Colon (tissue), 2 donors: Measurements from ENCODE around the gene HOXB9.

Experiments
- FAIRE-seq: peaks from 2 replicates; lab custom pipeline; 2012; peaks lifted over from hg19 to GRCh38; lab: Jason Lieb, UNC
- donor health status: control.
- donor health status: control.

HOXB9 gene

DNA sequence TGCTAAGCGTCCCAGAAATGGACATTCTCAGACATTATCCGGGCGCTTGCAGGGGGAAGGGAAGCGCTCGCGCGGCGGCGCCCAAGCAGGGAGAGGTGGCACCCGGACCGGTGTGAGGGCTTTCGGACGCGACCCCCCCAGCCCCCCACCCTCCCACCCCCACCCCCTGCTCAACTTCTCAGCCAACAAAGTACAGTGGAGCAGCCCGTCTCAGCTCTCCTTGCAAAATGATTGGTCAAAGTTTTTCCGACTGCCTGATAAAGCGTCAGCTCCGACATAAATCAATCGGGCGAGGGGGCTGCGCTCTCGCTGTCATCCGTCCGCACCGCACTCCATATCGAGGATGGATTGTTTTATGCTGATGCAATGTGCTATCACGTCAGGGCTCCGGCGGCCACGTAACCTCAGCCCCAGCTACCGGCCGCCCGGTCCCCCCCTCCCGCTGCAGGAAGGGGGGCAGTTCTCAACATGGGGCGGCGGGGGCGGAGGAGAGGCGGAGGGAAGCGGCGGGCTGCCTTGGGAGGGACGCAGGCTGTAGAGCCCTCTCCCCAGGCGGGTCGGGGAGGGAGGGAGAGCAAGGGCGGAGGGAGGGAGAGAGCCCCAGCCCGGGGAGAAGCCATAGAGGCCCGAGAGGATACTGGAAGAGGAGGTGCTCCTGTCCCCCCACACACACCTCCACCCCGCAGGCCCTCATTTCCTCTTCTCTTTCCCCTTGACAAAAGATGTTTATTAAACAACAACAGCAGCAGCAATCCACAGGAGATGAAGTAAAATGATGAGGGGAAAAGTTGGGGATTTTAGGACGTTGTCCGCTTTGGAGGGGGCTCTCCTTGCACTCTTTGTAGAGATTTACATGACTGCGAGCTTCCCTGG lies at the start of gene HOXB9:
TSS of gene HOXB9 (minus strand) at position 114 of the 873 bp plus-strand sequence. CDS start at position 25, 89 bp downstream.
- no peak for FAIRE-seq

DNA sequence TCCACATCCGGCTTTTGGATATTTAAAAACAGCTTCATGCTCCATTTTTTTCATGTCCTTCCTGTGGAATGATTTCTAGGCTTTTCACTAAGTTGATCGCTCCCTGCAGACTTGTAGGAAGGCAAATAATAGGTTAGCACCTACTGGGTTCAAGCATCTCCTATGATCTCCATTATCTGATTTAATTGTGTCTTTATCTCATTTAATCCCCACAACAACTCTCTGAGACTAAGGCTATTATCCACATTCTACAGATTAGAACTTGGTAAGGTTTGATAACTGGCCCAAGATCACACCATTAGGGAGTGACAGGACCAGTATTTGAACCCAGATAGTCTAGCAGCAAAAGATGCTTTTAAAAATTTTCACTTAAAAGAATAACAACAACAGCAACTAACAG lies 46.2 kb upstream of the HOXB9 start:
- no peak for FAIRE-seq

DNA sequence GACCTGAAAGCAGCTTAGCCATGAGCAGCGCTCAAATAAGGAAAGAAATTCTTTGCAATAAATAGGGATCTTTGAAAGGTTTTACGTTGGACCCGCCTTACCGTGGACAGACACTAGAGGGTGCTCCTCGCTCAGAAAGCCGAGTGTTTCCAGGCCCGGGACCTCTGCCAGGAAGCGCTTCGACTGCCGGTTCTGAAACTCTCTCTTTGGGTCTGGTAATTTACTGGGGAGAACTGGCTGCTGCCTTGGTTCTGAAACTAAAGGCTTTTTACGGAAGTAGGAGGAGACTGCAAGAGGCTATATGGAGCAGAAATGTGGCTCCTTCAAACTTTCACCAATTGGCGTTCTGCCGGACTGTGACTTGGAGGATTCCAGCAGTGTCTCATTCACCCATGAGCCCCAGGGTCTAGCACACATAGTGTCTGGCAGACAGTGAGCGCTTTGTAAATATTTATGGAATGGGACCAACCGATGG lies 45.6 kb upstream of the HOXB9 start:
- FAIRE-seq: no peak

DNA sequence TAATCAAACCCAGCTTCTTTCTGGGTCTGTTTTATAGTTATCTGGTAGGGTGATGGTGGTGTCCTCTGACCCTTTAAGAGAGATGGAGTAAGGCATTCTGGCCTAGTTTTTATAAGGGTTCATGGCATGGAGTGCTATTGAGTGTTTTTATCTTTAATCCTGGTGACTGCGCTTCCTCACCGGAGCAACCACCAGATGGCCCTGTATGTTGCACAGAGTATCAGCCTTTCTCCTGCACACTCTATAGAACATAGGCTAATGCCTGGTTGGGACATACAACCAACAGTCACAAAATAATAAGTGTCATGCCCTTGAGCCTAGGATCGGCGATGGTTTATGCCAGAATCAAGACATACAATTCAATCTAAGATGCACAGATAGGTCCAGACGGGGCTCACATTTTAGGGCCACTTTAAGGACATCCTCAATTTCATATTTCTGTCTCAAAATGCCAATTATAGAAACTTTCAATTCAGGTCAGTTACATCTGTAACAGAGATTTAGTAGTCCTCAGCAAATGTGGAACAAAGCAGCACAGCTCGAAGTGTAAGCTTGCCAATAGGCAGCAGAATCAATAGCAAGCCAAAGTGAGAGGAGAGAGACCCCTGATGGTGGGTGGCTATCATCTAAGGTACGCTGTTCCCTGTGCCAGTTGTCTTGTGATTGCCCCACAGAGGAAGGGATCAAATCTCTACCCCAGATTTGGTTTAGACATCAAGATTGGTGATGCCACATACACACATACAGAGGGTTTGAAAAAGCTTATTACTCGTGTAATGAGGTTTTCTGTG lies 37.2 kb upstream of the HOXB9 start:
- no peak for FAIRE-seq

DNA sequence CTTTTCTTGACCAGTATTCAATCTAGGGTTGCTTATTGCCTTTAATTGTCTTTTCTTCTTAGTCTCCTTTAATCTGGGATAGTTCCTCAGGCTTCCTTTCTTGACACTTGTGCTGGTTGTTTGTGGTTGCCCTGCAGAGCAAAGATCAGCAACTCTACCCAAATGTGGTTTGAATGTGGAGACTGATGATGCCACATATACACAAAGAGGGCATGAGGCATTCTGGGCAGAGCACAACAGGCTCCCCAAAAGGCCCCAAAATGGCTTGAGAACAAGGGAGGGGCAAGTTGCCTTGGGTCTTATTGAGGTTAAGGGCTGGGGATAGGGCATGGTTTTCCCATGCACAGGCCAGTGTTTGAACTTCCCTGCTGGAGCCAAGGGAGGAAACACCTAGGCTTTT lies 29.8 kb upstream of the HOXB9 start:
- no peak for FAIRE-seq

DNA sequence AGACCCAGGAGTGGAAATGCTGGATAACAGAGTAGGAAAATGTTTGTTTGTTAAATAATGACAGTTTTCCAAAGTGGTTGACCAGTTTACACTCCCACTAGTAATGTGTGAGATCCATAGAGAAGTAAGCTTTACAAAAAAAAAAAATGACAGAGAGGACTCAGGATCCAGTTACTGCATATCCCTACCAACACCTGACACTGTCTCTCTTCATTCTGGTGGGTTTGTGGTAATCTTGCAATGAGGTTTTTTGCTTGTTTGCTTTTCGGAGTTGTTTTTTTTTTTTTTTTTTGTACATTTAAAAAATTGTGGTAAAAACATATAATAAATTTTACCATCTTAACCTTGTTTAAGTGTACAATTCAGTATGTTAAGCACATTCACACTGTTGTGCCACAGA lies 23.6 kb upstream of the HOXB9 start:
- no peak for FAIRE-seq

DNA sequence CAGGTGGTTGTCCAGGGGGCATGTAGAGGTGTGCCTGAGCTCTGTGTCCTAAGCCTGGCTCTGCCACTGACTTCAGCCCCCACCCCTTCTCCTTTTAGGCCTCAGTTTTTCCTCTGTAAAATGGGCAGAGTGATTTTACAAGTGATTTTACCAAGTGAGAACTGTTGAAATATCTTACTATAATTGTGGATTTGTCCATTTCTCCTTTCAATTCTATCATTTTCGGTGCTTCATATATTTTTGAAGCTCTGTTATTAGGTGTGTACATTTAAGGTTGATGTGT lies 21.7 kb upstream of the HOXB9 start:
- no peak for FAIRE-seq

DNA sequence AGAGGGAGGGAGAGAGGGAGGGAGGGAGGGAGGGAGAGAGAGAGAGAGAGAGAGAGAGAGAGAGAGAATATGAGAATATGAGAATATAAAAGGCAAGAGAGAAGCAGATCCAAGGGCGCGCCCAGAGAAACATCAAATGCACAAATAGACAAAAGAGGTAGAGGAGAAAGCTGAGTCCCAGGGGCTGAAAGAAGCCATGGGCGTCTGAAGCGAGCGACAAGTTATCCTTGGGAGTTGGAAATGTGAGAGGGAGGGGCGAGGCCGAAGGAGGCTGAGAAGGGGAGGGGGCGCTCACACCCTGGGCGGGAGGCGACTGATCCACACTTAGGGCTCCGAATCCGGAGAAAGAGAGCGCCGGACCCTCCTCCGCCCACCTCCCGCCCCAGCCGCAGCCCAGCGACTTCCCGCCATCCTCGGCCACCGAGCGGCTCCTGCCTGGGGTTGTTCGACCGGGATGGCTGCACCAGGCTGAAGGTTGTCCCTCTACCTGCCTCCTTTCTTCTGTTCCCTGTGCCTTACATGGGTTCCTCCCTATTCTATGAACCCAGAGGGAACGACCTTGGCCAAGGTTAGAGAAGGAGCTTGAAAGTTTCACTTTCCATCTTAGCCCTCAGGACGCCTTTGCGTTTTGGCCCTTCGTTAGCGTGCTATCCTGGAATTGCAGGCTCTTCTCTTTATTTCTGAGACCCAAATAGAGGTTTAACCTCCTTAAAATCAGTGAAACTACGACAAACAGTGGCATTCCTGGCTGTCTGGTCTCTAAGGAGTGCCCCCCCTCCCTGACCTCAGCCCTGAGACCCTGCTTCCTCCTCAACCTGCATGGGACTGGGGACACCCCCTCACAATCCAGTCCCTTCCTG lies 21.2 kb upstream of the HOXB9 start:
- no peak for FAIRE-seq

DNA sequence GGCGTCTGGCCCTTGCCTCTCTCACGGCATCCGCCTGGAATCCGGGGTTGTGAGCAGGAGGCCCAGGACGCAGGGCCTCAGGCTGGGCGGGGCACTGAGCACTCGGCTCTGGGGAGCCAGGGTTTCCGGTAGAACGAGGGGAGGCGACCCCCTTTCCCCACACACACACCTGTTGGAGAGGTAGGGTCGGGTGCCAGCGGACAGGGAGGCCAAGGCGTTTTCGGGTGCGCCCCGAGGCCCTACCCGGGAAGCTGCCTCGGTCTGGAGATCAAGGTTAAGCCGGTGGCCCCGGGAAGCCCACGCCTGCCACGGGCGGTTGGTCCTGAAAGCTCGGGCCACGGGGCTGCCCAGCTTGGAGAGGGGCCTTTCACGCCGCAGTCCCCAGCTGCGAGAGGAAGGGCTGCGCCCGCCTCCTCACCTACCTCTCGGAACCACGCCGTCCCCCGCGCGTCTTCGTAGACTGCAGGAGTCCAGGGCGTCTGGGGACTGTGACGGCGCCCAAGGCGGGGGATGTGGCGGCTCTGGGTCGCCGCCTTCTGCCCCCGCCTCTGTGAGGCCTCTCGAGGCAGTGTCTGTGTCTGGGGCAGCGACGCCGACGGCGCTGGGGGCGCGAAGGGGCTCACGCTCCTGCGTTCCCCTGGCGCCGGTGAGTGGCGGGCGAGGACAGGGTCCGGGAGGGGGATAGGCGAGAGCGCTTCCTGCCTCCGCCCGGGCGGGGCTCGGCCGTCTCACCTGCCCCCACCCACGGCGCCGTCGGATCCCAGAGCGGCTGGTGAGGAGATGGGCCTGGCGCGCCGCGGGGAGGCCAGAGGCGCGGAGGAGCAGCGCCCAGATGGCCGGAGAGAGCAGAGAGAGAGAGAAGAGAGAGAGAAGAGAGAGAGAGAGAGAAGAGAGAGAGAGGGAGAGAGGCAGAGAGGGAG lies 20.3 kb upstream of the HOXB9 start:
- FAIRE-seq: no peak

DNA sequence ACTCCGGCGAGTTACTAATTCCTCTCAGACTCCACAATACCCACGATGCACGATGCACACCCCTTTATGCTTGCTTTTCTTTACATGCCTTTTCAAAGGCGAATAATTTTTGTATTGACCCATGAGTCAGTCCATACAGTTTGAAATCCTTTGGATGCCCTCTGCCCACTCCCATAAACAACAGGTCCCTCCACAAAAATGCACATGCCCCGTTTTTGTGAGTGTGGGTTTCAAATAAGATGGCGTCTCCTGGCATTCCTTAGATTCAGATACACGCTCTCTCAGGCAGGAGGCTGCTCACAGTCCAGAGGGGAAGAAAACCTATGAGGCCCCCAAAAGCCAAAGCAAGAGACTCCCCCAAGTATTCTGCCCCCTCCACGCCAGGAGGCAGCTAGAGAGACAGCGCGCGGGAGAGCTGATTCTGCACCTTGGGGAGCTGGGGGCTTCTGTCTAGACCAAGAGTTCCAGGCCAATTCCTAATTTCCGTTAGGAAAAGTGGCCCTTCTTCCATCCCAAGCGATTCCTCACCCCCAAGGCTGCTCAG lies 19.6 kb upstream of the HOXB9 start:
- no peak for FAIRE-seq

DNA sequence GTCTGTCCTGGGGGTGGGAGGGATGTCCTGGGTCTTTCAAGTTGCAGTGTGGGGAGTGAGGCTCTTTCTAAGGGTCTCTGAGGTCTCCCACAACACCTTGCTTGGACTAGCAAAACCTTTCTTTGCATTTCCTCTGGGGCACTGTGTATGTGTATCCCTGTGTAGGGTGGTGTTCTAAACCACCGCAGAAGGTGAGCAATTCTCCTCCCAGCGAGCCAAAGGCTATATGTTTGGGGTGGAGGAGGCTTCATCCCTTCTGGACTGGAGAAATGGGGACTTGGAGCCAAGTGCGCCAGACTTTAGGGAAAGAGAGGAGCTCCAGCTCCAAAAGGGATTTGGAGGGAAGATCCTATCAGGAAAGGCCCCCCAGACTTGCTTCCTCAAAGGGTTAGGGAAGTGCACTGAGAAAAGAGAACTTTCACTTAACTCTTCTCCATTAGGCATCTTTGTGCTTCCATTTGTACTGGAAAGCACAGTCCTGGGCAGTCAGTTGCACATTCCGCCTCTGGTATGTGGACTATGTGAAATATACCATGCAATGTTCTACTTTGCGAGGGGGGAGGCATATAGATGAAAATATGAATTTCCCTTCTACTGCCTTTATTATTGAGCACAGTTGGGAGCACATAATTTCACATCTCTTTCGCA lies 18.9 kb upstream of the HOXB9 start:
- no peak for FAIRE-seq

DNA sequence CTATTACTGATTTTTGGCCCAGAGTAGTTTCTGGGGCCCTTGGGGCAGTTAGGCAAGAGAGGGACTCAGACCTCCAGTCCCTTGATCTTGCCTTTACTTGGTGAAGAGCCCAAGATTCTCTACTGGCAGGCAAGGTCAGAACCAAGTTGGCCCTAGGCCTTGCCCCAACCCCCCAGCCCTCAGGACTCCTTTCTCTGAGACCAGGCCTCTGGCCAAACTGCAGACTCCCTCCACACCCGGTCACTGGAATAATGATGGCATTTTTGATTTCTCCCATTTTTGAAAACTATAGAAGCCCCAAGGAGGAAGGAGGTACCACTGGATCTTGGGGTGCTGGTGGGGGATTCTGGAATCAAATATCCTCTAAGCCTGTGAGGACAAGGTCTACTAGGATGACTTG lies 18.0 kb upstream of the HOXB9 start:
- no peak for FAIRE-seq

DNA sequence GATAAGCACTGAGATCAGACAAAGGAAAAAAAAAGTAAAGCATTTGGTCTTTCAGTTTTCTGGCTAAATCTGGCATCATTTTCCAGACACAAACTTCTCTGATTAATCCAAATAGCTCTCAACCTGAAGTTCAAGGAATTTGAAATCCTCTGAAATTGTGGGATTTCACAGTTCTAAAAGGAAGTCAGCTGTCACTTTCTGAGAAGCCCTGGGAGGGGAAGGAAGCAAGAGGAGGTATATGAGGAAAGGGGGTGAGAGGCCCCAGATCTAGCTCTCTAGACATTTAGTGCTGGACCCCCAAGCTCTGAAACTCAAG lies 17.5 kb upstream of the HOXB9 start:
- no peak for FAIRE-seq

DNA sequence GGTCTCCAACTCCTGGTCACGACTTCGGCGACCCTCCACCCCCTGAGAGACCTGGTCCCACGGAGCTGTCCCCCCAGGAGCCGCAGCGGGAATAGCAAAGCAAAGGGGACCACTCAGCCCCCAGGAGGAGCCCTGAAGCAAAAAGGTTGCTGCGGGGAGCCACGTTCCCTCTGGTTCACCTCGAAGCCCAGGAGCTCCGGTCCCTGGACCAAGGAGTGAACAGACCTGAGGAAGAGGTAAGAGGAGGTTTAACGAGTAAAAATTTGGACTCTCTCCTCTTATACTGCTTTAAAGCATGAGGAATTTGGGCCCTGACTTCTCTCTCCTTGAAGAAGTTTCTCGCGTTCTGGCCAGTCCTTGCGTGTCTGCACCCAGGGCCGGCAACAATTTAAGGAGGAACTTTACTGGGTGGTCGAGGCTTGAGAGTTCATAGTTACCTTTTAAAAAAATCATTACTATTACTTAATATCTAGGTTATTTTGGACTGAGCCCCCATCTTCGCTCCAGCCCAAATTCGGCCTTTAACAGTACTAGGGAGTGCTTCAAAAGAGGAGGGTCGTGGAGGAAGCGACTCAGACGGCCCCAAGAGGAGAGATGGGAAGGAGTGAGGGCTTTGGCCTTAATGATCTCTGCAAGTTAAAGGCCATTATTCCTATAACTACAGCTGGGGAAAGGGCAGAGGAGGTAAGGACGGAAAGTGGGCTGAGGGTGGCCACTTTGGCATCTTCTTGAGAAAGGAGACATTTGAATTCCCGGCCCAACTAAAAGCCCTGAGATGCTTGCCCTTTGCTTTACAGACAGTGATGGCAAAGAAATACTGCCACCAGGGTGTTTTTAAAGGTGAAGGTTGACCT lies 16.9 kb upstream of the HOXB9 start:
- no peak for FAIRE-seq

DNA sequence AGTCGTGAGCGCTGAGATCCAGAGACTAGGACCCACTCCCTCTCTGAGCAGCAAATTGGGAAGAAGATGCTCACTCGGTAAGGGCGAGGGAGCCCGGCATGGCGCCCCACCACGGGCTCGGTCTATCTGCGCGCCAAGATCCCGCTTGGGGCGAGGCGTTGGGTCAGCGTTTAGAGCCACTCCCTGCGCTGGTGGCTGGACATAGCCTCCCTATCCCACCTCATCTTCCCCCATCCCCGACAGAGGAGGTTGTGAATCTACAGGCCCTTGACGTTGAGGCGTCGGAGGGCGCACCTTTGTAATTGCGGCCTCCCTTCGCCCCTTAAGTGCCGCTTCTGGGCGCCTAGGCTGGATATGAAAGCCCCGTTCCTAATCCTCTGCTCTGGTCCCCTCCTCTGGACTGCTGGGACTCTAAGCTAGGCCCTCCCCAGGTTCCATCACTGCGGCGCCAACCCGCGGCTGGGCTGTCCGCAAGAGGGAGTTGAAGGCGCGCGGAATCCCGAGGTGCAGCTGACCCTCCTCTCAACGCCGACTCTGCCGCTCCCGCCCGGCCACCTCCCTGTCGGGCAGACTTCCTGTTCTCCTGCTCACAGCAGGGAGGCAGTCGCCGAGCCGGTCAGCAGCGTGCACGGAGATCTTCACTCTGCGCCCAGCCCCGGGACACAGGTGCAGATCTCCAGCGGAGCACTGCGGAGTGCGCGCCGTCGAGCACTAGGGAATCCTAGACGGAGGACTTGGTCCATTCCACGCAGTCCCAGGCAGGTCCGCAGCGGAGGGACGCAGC lies 16.1 kb upstream of the HOXB9 start:
- FAIRE-seq: no peak

DNA sequence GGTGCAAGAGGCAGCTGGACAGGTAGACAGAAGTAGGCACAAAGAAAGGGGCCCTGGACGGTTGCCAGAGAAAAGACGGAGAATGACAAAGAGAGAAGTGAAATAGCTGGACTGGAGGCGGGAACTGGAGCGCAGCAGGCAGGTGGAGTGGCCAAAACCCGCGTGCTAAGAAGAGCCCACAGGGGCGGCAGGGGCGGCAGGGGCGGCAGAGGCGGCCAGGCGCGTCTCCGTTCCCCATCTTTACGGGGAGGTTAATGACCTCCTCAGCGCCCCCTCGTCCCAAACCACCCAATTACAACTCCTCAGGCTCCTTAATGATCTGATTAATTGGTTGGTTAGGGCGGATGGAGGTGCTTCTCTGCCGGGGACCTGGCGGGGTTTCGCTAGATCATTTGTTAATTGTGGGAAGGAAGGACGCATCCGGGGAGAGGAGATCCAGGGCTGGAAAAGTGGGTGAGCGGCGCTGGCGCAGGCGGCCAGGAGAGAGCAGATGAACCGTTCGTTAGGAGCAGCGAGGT lies 15.4 kb upstream of the HOXB9 start:
- FAIRE-seq: no peak

DNA sequence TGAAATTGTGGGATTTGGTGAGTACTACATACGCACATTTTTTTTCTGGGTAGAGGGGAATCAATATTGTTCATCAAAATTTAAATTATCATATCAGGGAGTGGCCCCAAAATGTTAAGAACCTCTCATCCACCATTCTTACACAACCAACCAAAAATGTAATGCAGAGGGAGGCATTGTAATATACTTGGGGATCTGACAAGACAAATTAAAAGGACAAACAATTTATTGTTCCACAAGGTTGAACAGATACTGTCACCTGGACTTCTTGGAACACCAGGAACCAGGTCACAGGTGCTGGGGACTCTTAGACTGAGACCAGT lies 14.7 kb upstream of the HOXB9 start:
- FAIRE-seq: no peak

DNA sequence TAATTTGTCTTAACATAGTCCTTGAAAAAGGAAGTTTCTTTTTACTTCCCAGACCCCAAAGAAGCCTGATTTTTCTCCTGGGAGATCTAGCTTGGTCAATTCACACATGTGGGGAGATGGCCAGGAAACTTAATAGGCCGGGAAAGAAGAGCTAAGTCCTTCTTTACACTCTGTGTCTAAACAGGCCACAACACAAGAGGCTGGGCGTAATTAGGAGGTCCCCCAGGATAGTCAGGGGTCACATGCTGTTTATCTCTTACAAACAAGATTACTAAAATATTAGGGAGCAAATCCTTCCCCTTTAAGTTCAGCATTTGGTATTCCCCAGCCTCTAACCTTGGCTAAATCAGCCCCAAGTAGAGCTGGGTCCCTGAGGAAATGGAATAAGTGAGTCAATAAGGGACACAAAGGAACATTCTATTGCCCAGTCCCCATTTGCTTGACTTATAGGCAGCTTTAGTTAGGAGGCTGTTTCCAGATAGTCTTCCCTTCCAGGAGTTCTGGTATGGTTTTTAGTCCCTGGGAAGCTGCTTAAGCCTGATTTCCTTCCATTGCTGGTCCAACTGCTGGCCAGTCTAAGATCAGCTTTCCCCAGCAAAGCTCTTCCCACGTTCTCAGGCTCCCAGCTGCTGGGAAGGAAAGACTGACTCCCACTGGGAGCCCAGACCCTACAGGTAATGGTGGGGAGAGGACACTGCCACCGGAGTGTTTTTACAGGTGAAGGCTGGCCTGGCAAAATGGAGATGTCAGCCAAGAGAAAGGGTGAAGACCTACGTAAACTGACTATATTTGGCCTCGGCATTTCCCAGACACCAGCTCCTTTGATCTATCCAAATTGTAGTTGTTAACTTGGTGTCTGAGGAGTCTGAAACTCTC lies 14.1 kb upstream of the HOXB9 start:
- FAIRE-seq: no peak
